Activated CD8-positive, alpha-beta memory T cell treated with anti-CD3 and anti-CD28 coated beads, Interleukin-2, amount 50 U/mL, for 24 hours (primary cell): ENCODE results near the gene EPO.
"Not testable (repeated sequence)": the region's sequence is repeated elsewhere in the genome, so short reads cannot be mapped to it uniquely, and the experiment has no call there.

Experiments used
- DNase-seq: peaks from one replicate; pipeline ENCODE4 v3.0.0-alpha.2; 2020; ENCODE audit errors: extremely low read depth

The EPO gene

DNA sequence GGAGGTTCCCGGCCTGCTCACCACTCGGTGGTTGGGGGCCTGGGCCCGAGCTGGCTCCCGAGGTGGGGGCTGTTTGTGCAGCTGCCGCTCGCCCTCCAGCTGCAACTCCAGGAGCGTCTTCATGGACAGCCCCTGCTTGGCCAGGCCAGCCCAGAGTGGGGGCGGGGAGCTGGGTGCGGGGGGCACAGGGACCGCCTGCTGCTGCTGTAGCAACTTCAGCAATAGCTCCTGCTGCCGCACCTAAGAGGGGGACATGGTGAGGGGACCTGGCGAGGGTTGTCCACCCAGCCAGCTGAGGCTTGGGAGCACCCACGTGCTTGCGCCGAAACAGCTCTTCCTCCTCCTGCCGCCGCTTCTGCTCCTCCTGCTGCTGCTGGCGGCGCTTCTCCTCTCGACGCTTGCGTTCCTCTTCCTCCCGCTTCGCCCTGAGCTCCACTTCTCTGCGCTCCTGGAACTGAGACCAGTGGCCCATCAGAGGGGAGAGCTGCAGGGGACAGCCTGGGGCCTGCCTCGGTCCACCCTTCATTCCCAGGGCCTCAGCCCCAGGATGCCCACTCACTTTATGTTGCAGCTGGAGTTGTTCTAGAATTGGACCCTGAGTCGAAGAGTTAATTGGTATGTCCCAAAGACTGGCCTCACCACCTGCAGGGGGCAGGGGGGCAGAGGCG is 37.1 kb upstream of the EPO start:
- DNase-seq, result no peak

DNA sequence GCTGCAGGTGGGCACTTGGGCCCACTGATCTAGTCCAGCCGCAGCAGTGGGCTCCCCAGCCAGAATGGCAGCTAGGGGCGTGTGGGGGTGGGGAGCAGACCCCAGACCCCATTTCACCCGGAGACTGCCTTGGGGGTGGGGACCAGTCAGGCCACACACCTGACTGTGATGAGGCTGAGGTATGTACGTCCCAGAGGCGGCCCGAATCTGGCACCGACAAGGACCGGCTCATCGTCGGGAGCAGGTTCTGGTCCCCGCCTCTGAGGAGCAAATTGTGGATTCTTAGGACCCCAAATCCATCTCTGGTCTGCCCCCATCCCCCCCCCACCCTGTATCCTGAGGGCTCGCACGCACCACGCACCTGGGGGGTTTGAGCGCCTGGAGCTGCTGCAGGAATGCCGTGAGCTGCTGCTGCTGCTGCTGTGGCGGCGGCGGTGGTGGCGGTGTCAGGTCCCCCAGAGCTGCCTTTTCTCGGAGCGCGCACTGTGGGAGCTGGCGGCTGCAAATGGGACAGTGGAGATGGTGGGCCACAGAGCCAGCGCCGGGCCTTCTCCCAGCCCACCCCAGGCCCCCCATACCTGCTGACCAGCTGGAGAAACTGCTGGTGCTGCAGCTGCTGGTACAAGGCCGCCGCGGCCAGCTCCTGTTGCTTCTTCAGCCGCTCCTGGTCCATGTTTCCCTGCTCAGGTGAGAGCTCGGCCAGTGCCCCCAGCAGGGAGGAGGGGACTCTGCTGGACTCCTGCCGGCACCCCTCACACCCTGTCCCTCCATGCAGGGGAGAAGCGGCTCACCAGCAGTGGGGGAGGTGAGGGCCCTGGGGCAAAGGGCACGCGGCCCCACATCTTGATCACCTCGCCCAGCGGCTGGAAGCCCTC is 36.4 kb upstream of the EPO start:
- DNase-seq, result no peak

DNA sequence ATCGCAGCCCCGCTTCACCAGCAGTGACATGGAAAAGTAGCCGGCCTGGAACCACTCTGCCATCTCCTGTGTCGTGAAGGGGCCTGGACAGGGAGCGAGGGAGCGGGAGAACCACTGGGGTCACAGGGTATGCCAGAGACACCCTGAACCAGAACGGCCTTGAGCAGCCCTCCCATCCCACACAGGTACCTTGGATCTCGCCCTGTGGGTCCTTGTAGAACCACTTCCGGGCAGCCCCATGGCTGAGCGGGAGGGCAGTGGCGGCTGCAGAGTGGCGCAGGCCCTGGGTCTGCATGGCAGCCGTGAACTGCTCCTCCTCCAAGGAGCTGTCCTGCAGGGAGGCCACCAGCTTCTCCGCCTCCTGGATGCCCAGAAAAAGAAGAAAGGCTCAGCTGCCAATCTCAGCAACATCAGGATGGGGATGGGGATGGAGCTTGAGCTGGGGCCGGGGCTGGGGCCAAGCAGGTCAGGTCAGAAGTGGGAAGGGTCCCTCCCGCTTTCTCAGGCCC is 35.7 kb upstream of the EPO start:
- no peak for DNase-seq

DNA sequence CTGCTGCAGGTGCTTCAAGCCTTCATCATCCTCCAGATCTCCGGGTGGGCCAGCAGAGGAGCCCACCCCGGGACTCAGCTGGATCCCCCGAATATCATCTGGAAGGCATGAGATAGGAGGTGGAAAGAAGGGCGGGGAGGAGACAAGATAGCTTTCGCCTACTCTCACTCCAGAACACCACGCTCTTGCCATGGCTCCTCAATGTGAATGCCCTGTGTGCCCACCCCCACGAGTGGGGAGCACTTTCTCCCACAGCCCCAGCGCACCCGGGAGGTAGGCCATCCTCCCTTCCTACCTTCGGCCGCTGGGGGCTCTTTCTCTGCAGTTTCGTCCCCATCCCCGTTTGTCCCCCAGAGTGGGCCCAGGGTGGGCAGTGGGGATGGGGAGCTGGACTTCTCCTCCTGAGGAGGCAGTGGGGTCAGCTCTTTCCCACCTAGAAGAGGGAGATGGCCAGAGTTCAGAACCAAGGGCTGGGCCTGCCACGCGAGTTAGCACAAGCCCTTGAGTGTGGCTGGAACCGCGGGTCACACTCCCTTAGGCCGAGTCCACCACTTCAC is 35.1 kb upstream of the EPO start:
- DNase-seq, result no peak

DNA sequence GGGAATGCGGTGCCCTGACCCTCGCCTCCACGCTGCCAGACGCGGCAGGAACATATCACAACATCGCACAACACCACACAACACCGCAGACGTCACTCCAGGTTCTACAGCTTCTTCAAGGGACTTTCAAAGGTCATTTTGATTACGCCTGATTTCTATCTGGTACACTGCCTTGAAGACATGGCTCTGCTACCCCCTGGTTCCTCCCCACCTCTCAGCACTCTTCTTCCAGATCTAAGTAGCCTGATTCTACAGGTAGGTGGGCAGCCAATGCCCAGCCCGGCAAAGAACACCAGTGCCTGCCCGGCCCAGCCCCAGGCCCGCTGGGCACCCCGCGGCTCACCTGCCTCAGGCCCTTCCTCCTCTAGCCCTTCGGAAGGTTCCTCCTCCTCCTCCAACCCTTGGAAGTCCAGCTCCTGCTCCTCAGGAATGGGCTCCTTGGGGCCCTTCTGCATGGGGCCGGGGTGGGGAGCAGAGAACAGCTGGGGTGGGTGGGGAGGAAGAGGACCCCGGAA is 34.6 kb upstream of the EPO start:
- DNase-seq, result no peak

DNA sequence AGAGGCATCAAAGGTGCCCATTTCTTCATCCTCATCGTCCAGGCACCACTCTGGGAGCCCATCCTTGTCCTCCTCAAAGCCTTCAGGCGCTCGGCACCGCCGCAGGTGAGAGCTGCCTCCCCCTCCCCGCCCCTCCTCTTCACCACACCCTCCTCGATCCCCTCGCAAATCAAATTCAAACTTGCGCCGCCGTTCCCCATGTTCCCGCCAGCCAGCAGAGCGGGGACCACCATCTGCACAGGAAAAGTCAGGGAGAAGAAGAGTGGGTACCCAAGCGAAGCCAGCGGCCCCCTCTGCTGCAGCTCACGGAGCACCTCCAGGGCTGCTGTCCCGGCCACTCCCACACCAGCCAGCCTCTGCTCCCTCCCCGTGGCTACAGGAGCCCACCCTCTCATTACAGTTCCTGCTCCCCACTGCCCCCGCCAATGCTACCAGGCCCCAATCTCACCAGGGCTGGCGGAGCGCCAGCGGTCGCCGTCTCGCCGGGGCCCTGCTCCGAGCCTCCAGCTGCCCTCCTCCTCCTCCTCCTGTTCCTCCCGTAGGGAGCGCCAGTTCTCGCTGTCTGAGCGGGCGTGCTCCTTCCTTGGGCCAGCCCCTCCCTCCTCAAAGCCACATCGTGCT is 34.0 kb upstream of the EPO start:
- DNase-seq, result no peak

DNA sequence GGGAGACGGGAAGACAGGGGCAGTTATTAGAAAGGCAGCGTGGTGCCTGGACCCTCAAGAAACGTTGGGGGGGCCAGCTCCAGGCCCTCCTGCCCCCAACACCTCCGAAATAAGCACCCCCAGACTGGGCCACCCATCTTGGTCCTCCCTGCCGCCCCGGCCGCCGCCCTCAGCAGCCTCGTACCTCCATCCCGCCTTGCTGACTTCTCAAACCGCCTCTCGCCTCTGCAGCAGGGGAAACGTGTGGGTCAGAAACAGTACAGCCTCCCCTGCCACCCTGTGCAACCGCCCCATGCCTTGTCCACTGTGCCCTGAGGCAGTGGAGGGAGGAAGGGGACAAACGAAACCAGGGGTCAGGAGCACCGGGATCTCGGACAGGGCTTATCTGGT is 33.5 kb upstream of the EPO start:
- no peak for DNase-seq

DNA sequence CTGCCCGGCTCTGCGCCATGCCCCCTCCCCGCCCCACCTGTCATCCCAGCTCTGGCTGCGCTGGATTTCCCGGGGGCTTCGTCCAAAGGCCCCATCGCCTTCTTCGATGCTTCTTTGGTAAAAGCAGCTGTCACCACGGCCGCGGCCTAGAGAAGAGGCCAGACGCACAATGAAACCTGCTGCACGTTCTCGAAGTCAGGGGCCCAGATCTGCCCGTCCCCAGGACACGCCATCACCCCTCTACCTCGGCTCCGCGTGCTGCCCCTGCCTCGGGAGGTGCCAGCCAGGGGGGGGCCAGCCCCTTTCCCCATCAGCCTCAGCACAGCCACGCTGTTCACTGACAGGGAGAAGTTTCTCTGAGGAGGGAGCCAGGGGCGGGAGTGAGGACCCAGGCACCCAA is 33.0 kb upstream of the EPO start:
- no peak for DNase-seq

DNA sequence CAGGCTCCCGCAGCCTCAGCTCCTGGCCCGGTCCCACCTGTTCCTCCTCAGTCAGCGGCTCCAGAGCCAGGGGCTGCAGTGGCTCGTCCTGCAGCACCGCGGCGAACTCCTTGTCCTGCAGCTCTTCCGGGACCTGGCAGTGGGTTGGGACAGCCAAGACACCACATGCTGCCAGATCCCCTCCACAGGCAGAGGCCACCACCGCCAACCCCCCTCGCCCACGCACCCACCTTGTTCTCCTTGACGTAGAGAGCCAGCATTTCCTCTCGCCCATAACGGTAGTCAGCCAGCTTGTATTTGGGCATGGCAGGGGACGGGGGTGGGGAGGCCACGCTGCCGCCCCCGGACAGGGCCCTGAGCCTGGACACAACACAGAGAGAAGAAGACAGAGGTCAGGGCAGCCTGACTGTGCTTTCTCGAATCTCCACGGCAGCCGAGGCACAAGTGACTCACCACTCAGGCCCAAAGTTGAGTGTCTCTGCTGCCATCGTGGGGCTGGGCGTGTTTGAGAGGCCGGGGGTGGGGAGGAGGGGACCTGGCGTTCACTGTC is 32.4 kb upstream of the EPO start:
- DNase-seq, result no peak

DNA sequence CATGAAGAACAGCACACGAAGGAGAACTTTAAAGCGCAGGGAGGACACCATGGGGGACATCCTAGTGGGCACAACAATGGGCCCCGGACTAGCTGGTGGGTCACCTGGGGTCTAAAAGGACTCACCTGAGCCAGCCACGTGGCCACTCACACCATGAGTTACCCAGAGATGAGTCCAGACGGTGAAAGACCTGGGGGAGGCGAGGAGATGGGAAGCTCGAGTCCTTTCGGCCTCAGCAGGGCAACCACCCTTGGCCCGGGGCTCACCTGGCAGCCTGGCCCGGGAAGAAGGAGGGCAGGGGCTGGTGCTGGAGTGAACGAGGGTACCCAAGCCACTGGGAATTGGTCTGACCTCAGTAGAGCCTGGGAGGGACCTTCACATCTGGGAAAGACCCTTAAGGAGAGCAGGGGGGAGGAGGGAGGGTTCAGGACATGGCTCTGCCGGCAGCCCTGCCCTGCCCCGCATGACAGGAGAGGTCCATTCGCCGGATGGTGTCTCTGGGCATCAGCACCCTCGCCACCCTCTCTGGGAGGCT is 31.9 kb upstream of the EPO start:
- DNase-seq, result no peak

DNA sequence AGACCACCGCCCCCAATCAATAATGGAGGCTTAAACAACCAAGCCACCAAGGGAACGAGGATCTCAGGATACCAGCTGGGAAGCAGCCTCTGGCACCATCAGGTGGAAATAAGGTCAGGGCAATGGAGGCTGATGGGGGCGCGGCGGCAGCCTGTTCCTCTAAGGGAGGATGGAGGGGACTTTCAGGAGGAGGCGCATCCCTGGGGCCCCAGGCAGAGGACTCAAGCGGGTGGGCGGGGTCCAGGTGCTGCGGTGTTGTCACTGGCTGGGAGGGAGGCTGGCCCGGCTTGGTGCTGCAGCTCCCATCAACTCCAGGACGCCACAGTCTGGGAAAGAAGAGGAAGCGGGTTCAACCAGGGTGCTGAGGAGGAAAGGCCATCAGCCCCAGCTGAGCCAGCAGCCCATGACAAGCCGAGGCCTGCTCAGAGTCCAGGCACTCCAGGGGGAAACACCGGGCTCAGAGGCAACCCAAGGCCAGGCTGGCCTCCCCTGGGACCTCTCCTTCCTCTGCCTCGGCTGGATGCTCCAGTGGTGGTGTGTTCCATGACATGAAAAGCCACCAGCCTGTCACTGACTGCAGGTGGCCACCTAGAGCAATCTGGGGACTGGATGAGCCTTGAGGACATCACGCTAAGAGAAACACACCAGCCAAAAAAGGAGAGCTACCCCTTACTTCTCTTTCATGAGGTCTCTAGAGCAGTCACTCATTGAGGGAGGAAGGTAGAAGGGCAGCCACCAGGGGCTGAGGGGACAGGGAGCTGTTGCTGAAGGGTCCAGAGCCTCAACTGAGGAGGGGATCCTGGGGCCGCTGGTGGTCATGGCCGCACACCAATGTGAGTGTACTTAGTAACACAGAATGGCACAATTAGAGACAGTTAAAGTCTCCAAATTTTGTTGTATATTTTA is 30.8 kb upstream of the EPO start:
- DNase-seq, result no peak

DNA sequence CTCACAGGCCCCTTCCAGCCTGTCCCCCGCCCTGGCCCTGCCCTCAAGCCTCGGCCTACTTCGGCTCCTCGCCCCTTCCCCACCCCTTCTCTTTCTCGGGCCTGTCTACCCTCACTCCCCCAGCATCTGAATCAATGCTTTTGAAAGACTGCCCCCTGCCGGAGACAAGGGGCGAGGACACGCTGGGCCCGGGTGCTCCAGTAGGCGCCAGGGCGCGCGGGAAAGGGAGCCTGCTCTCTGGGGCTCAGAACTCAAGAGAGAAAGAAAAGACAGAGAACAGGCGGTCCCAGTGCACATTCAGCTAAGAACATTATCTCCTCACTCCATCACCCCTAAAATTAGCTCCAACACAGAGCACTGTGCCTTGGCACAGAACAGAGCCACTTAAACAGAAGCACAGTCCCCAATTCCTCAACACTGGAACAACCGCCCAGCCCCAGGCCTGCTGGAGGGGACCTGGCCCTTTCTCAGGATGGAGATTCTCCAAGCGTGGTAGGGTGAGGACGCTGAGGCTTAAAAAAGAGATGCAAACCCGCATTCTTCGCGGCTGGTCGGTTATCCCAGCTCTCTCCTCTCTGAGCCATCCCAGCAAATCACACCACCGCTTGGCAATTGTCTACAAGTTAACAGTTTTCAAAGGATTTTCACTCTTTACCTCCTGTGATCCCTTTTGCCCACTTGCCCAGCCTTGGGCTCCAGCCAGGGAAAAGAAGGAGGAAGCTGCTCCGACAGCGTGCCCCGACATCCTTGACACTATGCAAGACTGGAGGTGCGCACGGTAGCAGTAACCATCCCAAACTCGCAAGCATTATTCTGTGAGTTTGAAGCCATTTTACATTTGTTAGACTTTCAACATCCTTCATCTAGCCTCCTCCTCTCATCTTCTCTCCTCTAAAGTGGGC is 28.3 kb upstream of the EPO start:
- peak; percentile 58 for DNase-seq

DNA sequence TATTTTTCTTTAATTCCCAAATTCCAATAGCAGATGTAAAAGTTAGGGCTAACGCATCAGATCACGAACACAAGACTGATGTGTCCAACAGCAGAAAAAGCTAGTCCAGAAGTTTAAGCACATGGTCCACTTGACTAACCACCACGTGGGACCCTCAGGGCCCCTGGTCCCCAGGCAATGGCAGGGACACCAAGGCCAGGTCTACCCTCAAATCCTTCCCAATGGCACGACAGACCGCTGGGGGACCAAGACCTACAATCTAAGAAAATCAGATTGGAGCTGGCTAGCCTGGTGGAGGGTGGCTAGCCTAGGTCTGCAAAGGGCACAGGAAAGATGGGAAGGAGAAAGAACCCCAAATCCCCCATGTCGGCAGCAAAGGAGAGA is 27.7 kb upstream of the EPO start:
- no peak for DNase-seq

DNA sequence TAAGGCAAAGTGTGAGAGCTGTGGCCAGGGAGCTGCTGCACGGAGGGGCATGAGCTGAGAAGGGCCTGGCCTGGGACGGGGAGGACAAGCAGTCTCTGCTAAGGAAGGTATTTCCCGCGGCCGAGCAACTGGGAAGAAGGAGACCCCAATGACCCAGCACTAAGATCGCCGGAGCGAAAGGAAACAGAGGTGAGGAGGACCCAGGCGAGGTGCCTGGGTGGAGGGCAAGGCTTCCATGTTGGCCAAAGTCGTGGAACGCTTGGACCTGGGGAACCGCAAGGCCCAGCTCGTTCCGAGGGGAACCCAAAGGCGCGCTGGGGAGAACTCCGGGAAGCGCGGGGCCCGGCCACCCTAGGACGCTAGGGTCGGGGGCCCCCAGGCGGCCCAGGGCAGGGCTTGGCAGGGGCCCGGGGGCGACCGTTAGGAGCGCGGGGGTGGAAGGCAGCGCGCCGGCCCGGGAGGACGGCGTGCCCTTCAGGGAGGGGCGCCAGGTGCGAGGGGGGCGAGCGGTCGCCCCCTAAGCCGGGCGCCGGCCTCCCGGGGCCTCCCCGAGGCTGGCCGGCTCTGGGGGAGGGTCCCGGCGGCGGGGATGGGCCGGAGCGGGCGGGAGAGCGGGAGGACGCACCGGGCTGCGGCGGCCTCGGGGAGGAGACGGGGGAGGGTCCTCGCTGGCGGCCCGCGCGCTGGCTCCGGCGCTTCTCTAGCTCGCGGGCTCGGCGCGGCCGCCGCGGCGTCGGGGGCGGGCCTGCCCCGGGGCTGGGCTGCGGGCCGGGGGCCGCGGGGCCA is 26.8 kb upstream of the EPO start:
- no peak for DNase-seq

DNA sequence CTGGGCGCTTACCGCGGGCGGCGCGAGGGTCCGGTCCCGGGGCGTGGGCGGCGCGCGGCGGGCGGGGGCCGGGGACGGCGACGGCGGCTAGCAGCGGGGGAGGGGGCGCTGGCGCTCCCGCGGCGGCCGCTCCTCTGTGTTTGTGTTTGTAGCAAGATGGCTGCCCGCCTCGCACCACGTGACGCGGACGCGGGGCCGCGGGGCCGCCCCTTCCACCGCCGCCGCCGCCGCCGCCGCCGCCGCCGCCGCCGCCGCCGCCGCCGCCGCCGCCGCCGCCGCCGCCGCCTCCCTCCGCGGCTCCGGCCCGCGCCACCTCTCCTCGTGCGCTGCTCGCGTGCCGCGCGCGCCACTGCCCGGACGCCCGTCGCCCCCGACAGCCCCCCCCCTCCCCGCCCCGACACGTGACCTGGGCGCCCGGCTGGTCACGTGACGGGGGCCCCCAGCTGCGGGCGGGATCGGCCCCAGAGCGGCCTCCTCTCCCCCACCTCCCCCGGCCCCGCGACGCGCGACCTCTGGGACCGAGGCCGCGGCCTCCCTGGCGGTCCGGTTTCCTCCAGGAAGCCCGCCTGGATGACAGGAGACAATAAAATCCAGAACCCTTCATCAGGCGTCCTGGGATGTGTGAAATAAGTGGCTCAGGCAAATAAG is 26.0 kb upstream of the EPO start, which contains the start of gene GIGYF1:
Gene GIGYF1 (minus strand): TSS at position 153 of the 648 bp plus-strand sequence. CDS start 6,012 bp downstream, outside the sequence.
- no peak for DNase-seq

DNA sequence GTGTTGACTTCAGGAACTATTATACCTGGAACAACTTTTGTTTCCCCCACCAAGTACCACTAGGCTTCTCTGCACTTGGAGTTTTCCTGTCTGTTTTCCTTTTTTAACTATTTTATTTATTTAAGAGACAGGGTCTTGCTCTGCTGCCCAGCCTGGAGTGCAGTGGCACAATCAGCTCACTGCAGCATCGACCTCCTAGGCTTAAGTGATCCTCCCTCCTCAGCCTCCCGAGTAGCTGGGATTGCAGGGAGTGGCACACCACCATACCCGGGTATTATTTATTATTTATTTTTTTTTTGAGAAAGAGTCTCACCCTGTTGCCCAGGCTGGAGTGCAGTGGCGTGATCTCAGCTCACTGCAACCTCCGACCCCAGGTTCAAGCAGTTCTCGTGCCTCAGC is 24.1 kb upstream of the EPO start:
- DNase-seq, result no peak

DNA sequence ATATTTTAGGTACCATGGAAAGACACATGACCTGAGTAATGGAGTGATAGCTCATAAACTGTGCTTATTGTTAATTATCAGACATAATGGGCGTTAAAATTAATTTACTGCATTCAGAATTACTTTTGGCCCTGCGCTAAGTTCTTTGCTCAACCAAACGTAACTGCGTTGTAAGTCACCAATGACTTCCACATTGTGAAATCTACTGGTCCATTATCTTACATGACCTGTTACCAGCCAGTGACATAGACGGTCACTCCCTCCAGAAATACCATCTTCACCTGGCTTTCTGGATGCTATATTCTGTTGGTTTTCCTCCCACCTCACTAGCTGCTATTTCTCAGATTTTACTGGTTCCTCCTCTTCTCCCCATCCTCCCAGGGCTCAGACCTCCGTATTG is 21.2 kb upstream of the EPO start:
- DNase-seq, result no peak

DNA sequence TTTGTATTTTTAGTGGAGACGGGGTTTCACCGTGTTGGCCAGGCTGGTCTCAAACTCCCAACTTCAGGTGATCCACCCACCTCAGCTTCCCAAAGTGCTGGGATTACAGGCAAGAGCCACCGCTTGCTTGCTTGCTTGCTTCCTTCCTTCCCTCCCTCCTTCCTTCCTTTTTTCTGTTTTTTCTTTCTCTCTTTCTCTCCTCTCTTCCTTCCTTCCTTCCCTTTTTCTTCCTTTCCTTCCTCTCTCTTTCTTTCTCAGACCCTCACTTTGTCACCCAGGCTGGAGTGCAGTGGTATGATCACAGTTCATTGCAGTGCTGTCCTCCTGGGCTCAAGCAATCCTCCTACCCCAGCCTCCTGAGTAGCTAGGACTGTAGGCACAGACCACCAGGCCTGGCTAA is 19.2 kb upstream of the EPO start:
- DNase-seq, result not testable (repeated sequence)
